GM18907 (cell line): Measurements from ENCODE around the gene NDUFA9.

Source experiments
- ATAC-seq: cut with Tn5 transposase; IDR thresholded peaks from one replicate; pipeline ENCODE4 v1.9.1; 2021; ENCODE audit warnings: mild to moderate bottlenecking, moderate library complexity; ENCODE audit not compliant: unreplicated experiment

The NDUFA9 gene

DNA sequence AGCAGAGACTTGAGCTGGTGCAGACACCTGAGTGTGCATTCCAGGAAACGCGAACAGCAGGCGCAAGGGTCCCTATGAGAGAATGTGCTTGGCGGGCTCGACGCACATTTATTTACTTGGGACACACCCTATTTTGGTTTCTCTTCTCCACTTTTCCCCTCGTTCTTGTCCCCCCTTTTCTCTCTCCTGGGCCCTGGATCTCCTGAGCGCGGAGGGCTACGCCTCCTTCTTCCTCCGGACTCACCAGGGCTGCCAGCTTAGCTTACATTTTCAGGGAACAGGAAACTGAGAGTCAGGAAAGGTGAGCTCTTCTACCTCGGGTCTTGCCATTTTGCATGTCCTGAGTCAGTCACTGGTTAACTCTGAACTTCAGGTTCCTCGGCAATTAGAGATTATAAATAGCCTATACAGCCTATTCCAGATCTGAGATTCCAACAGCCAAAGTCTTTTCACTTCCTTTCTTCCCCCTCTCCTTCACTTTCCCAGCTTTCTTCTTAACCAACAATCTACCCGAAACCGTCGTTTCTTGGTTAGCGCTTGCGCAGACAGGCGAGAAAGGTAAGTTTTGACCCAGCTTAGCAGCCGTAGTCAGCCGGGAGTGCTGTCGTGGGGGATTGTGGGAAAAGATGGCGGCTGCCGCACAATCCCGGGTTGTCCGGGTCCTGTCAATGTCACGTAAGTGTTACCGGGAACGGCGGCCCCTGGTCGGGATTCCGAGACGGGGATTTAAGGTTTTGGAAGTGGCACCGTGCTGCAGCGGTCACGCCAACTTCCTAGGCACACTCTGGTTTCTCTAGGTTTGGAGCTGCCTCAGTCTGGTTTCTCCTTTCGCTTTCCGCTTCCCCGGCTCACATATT is at the start of gene NDUFA9, which contains the start of gene AKAP3:
NDUFA9 (plus strand) TSS at position 614 of the 857 bp plus-strand sequence; CDS start at position 627, 13 bp downstream.
AKAP3 (minus strand) TSS at position 551 of the 857 bp plus-strand sequence. CDS start 10,855 bp downstream, outside the sequence.
- peak; percentile 90 for ATAC-seq

DNA sequence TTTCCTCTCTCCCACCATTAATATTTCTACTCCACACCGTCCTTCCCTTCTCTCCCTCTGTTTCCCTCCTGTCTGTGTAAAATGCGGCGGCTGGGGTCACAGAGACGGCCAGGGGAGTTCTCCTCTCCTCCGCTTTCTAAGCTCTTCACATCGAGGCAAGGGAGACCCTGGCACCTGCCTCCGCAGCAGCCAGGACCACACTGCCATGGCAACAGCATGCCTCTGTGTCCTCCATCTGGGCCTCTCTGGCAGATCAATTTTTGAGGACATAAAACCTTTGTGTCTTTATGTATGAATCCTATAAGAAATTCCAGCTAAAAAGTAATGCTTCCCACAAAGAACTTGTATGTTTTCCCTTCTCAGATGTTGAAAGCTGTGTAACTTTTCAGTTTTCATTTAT is 45.5 kb upstream of the NDUFA9 start:
- ATAC-seq: no peak

DNA sequence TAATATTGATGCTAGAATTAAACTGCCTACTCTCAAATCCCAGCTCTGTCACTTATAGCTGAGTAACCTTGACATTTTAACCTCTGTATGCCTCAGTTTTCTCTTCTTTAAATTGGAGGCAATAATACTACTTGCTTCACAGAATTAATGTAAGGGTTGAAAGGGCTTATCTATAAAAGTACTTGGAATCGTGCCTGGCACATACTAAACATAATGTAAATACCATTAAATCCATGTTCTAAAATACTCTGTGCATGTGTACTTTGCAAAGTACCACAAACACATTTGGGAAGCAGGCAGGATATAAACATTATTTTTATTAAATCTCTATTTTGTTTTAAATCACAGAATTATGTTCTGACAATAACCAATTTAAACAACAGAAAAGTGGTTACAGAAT is 45.0 kb upstream of the NDUFA9 start:
- no peak for ATAC-seq

DNA sequence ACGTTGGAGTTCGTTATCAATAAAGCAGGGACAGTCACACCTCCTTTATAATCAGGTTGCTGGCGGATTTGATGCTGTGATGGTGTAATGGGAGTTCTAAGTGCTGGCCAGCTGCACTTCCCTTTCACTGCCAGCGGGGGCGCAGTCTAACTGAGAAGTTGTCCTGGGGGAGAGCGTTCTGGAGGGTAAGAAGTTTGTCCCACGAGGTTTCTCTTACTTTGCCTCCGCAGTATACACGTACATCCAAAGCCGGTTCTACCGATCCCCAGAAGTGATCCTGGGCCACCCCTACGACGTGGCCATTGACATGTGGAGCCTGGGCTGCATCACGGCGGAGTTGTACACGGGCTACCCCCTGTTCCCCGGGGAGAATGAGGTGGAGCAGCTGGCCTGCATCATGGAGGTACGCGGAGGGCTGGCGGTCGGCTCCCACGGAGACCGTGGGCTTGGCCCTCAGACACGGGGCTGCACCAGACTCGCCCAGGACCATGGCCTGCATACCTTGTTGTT is 44.2 kb upstream of the NDUFA9 start:
- ATAC-seq: peak; percentile 94

GRCh38 chr12:4607056-4607455 is 41.9 kb upstream of the NDUFA9 start:
- ATAC-seq: no peak

GRCh38 chr12:4609071-4609470 is 39.8 kb upstream of the NDUFA9 start:
- no peak for ATAC-seq

DNA sequence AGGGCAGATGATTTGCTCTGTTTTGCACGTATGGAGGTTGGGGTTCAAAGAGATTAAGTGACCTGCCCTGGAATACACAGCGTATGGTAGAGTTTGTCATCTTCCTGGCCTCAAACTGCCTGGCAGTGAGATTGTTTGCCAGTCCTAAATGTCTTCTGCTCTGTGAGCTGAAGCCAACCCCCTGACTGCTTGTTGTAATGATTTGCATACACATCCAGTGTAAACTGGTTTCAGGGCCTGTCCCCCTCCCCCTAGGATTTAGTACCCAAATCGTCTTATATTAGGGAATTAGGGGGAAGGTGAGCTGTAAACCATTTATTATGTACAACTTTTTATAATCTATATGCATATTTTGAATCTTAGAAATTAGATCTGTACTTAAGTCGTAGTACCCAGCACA is 38.4 kb upstream of the NDUFA9 start:
- no peak for ATAC-seq

DNA sequence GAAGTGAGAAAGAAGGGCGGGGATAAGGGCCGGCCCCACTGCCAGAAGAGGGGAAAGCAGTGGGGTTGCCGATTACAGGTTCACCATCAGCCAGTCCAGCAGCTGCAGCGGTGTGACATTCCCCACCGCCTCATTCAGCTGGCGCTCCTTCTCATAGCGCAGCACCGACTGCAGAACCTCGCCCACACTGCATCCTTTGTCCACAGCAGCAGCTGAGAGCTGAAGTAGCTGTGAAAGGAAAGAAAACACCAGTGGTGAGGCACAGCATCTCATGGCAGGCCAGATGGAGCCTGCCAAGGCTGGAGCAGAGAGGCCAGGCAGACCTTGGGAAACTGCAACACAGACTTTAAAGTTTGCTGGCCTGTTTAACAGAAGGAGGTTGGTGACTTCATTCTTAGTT is 33.2 kb upstream of the NDUFA9 start:
- no peak for ATAC-seq

- ATAC-seq: no peak
These were observed 27.4 kb upstream of the NDUFA9 start for GRCh38 chr12:4621511-4621910.

DNA sequence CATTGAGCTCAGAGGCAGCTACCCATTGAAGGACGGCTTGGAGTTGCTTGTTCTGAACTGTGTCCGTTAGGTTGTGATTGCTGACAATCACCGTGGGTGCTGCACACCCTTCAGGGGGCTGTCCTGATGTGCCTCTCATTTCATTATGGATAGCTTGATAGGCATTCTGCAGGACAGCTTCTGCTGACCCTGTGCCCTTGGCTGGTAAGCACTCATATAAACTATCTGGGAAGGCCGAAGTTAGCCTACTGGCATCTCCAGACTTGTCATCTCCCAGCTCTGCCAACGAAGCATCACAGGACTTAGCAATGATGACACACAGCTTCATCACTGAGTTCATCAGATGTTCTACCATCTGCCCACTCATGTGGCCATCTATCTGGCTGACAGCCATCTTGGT is 22.4 kb upstream of the NDUFA9 start:
- no peak for ATAC-seq

- ATAC-seq: no peak
These were observed 20.5 kb upstream of the NDUFA9 start for GRCh38 chr12:4628406-4628805.

GRCh38 chr12:4630262-4630661 is 18.7 kb upstream of the NDUFA9 start:
- ATAC-seq: no peak

GRCh38 chr12:4643747-4644146 is 5.2 kb upstream of the NDUFA9 start:
- ATAC-seq: no peak

DNA sequence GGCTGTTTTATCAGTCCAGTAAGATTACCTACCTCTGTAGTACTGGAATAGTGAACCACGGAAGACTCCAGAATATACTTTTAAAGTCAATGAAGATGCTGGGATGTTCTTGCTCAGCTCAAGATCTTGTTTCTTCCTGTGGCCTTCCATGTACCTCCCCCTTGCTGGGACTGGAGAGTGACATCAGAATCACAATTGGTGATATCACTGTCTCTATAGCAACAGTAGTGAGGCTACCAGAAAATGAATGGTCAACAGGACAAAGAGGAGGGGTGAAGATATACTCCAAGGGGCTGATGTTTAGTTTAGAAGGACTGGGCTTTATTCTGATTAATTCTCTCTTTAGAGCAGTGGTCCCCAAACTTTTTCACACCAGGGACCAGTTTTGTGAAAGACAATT is 3.9 kb upstream of the NDUFA9 start:
- ATAC-seq: no peak

- ATAC-seq: peak; percentile 21
These were observed 812 bp upstream of the NDUFA9 start for GRCh38 chr12:4648104-4648500.

DNA sequence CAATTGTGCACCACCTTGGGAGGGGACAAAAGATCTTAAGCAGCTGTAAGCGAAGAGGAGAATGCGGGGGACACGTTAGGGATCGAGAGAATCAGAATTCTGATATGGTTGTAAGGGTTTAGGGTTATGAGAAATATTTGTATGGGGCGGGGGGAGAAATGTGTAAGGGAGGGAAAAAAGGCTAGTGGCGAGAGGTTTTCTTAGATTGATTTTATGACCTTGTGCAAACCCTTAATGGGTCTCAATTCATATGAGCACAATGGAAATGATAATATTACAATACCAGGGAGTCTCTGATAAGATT is 396 bp downstream of the NDUFA9 start:
- no peak for ATAC-seq

- no peak for ATAC-seq
These were observed 4.3 kb downstream of the NDUFA9 start for GRCh38 chr12:4653257-4653656.

- ATAC-seq: no peak
These were observed 4.8 kb downstream of the NDUFA9 start for GRCh38 chr12:4653691-4654090.

GRCh38 chr12:4663971-4664505 is 15.1 kb downstream of the NDUFA9 start:
- ATAC-seq: no peak

DNA sequence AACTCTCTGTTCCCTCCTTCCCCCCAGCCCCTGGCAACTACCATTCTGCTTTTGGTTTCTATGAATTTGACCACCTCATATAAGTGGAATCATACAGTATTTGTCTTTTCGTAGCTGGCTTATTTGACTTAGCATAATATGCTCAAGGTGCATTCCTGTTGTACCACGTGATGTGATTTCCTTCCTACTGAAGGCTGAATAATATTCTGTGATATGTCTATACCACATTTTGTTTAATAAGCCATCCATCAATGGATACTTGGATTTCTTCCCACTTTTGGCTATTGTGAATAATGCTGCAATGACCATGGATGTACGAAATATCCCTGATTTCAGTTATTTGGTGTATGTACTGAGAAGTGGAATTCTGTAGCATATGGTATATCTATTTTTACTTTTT is 16.3 kb downstream of the NDUFA9 start:
- ATAC-seq: no peak

- ATAC-seq: no peak
These were observed 30.8 kb downstream of the NDUFA9 start for GRCh38 chr12:4679711-4680110.

DNA sequence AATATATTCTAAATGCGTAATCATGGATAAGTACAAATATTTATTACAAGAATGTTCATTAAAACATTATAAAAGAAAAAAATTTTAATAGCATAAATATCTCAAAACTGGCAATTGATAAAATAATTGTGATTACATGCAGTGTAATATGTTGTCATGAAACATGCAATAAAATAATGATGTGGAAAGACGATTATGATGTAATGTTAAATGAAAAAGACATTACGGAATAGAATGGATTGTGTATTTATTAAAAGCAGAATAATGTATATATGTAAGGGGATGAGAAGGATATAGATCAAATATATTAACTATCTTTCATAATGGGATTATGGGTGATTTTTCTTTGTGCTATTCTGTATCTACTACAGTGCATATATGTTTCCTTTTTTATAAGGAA is 32.8 kb downstream of the NDUFA9 start:
- no peak for ATAC-seq
